ENCODE data around the gene LRRIQ4. TPM values are rescaled to one million over a fixed set of nuclear protein-coding genes. Genes with fewer than 3 reads are reported as not detected.

LRRIQ4 gene
- 0.15 TPM in 1 of 2 replicates, not detected in the other for total RNA-seq
- 0.34 TPM in 1 of 2 replicates, not detected in the other for polyA plus RNA-seq

DNA sequence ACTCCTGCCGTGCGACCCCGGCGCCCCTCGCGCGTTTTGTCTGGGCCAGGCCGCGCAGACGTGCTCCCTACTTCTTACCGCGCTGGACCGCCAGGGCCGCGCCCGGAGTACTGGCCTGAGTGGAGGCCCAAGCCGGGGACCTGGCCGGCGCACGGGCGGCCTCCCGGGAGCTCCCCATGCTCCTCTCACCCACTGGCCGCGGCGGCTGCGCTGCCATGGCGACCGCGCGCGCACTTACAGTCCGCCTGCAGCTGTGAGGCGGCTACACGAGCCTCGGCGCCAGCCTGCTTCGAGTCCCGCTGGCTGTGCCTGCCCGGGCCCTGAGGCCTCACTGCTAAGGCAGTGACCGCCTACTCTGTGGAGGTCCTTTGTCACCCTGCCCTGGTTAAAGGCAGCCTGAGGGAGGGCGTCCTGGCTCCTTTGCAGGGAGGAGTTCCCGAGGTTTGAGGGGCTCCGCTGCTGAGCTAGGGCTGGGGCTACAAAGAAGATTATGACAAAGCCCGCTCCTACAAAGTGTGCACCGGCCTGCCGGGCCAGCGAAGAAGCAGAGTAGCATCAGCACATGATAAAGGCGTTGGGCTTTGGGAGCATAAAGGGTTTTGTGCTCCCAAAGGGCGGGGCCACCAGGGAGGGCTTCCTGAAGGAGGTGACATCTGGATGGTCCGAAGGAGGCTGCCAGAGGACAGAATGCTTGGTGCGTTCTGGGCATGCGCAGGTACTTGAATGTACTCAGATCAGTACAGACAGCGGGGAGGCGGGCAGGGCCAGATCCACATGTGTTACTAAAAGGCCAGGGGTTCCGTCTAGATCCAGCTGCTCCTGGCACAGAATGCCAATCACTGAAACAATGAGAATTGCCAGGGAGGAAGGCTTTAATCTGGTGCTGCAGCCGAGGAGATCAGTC lies at the start of gene LRRIQ4, which contains the start of gene LRRC34:
Gene LRRIQ4 (plus strand): TSS at position 539 of the 904 bp plus-strand sequence. CDS start 9,052 bp downstream, outside the sequence.
Gene LRRC34 (minus strand): TSS at position 573 of the 904 bp plus-strand sequence. CDS start 356 bp downstream, at position 217.
- H3K27ac ChIP-seq, result peak within 1 kb of the TSS; percentile 66
- TF ChIP-seq, protein P1, sequence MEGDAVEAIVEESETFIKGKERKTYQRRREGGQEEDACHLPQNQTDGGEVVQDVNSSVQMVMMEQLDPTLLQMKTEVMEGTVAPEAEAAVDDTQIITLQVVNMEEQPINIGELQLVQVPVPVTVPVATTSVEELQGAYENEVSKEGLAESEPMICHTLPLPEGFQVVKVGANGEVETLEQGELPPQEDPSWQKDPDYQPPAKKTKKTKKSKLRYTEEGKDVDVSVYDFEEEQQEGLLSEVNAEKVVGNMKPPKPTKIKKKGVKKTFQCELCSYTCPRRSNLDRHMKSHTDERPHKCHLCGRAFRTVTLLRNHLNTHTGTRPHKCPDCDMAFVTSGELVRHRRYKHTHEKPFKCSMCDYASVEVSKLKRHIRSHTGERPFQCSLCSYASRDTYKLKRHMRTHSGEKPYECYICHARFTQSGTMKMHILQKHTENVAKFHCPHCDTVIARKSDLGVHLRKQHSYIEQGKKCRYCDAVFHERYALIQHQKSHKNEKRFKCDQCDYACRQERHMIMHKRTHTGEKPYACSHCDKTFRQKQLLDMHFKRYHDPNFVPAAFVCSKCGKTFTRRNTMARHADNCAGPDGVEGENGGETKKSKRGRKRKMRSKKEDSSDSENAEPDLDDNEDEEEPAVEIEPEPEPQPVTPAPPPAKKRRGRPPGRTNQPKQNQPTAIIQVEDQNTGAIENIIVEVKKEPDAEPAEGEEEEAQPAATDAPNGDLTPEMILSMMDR (IDR thresholded peaks at IDR 0.05; ENCODE audit: low read depth, low read length), result peak; percentile 6
- H3K27me3 ChIP-seq, result no peaks in the 10 kb centered on the region
- H3K36me3 ChIP-seq, result no peaks in the 10 kb centered on the region
- no peaks in the 10 kb centered on the region for H3K9me3 ChIP-seq (ENCODE audit: low read depth)
- peak; percentile 85 to 89 for DNase-seq (ENCODE audit: low read depth in 1 of 2, low spot score in 1 of 2)
- peak within 1 kb of the TSS; percentile 32 for H3K4me3 ChIP-seq
- peaks cover 13% of the 10 kb centered on the region for H3K4me1 ChIP-seq (ENCODE audit: low read depth)

DNA sequence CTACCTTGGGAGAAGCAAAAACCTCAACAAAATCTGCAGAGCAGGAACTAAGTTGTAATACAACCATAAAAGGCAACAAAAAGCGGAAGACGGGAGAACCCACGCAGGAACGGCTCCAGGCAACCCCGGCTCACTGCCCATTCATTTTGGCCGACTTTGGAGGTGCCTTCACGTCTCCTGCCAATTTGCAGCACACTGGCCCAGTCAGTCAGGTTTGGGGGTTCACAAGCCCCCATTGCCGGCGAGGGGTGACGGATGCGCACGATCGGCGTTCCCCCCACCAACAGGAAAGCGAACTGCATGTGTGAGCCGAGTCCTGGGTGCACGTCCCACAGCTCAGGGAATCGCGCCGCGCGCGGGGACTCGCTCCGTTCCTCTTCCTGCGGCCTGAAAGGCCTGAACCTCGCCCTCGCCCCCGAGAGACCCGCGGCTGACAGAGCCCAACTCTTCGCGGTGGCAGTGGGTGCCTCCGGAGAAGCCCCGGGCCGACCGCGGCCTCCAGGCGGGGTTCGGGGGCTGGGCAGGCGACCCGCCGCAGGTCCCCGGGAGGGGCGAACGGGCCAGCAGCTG lies 48.3 kb upstream of the LRRIQ4 start:
- H3K4me3 ChIP-seq, result peak overlapping the region; percentile 42
- H3K4me1 ChIP-seq (ENCODE audit: low read depth), result no peaks in the 10 kb centered on the region
- TF ChIP-seq, protein P1 (IDR thresholded peaks at IDR 0.05; ENCODE audit: low read depth, low read length), result no peak
- DNase-seq (ENCODE audit: low read depth in 1 of 2, low spot score in 1 of 2), result peak in 1 of 2 donors; percentile 83
- peak overlapping the region; percentile 56 for H3K27ac ChIP-seq
- no peaks in the 10 kb centered on the region for H3K36me3 ChIP-seq
- H3K27me3 ChIP-seq, result no peaks in the 10 kb centered on the region
- no peaks in the 10 kb centered on the region for H3K9me3 ChIP-seq (ENCODE audit: low read depth)

- Histone ChIP-seq H3K4me1 (ENCODE audit: low read depth) (no peaks in the 10 kb centered on the region), H3K9me3 (ENCODE audit: low read depth) (no peaks in the 10 kb centered on the region), H3K27ac (peak within 1 kb of the TSS; percentile 56), H3K36me3 (no peaks in the 10 kb centered on the region), H3K27me3 (no peaks in the 10 kb centered on the region), H3K4me3 (peak within 1 kb of the TSS; percentile 42)
- TF ChIP-seq, protein P1 (IDR thresholded peaks at IDR 0.05; ENCODE audit: low read depth, low read length), result no peak
- peak; percentile 74 to 96 for DNase-seq (ENCODE audit: low read depth in 1 of 2, low spot score in 1 of 2)
Measured at GRCh38 chr3:169764882-169765612, 47.6 kb upstream of the LRRIQ4 start, which contains the start of gene TERC. Gene TERC (minus strand): TSS chr3:169765060.

GRCh38 chr3:169769287-169770181 lies 43.1 kb upstream of the LRRIQ4 start, which contains the start of gene ACTRT3:
Gene ACTRT3 (minus strand): TSS chr3:169769561. CDS start chr3:169769520, 41 bp downstream.
- TF ChIP-seq, protein P1 (IDR thresholded peaks at IDR 0.05; ENCODE audit: low read depth, low read length), result no peak
- Histone ChIP-seq H3K36me3 (peaks cover 4% of the 10 kb centered on the region), H3K4me1 (ENCODE audit: low read depth) (peaks cover 9% of the 10 kb centered on the region), H3K9me3 (ENCODE audit: low read depth) (no peaks in the 10 kb centered on the region), H3K27ac (peak within 1 kb of the TSS; percentile 56), H3K4me3 (peak within 1 kb of the TSS; percentile 49), H3K27me3 (no peaks in the 10 kb centered on the region)
- peak; percentile 78 to 82 for DNase-seq (ENCODE audit: low read depth in 1 of 2, low spot score in 1 of 2)

Measured in cardiac muscle cell (in vitro differentiated cells and primary cell).